ENCODE results near the gene CREB5. TPM values are rescaled to one million over a fixed set of nuclear protein-coding genes. Genes with fewer than 3 reads are reported as not detected.

Gene CREB5
- total and polyA plus RNA-seq, 2 of the 8 experiments (the other 6 are each of a cell fraction or from before 2014, with no cell fraction given), result 2.4 to 2.7 TPM

- no peaks in the 10 kb centered on the region for H3K9me3 ChIP-seq (ENCODE audit: insufficient read depth in 2 of 2, low read depth in 1 of 2, low read length in 1 of 2)
- no peak overlapping the region for H2BK12ac ChIP-seq (ENCODE audit: low read depth, low read length)
- no peak for FAIRE-seq
- no peak overlapping the region for H2BK15ac ChIP-seq (ENCODE audit: low read length)
- no peaks in the 10 kb centered on the region for H3K27me3 ChIP-seq (replicated peaks in 1 of 4; ENCODE audit: control insufficient read depth in 3 of 4, extremely low read depth in 1 of 4, insufficient read depth in 3 of 4, low read length in 3 of 4)
- H3K9ac ChIP-seq (replicated peaks in 1 of 4; ENCODE audit: extremely low read depth in 1 of 4, low read depth in 3 of 4, low read length in 3 of 4), result no peak overlapping the region
- H2AFZ ChIP-seq (ENCODE audit: low read length), result no peak overlapping the region
- no peak overlapping the region for H2AK5ac ChIP-seq (ENCODE audit: low read depth, low read length)
- no peaks in the 10 kb centered on the region for H4K20me1 ChIP-seq (replicated peaks in 1 of 2; ENCODE audit: control insufficient read depth in 1 of 2, insufficient read depth in 2 of 2, low read length in 2 of 2)
- no peak for DNase-seq (ENCODE audit: low read depth in 1 of 2, low spot score in 2 of 2)
- H3K36me3 ChIP-seq (ENCODE audit: control insufficient read depth in 2 of 4, insufficient read depth in 4 of 4, low read length in 3 of 4), result no peaks in the 10 kb centered on the region
- CTCF ChIA-PET (ENCODE audit: partially characterized antibody), result interaction anchor here (0.6 to 0.8 kb wide), 2 partner anchors 9 to 477 kb away, joined by 3 read pairs; no protein-coding TSS in a partner anchor
- H4K8ac ChIP-seq (ENCODE audit: extremely low read depth, insufficient read depth, low read length), result no peak overlapping the region
- H3K79me2 ChIP-seq (ENCODE audit: control insufficient read depth in 1 of 2, insufficient read depth in 2 of 2, low read length in 2 of 2), result no peaks in the 10 kb centered on the region
- no peak overlapping the region for H3K56ac ChIP-seq (replicated peaks; ENCODE audit: insufficient read length, low read depth, low read length)
- H3K14ac ChIP-seq (ENCODE audit: insufficient read length), result no peak overlapping the region
- POLR2A ChIA-PET (ENCODE audit: partially characterized antibody), result interaction anchor here (0.8 kb wide), 1 partner anchor 13 kb away, joined by 4 read pairs; no protein-coding TSS in a partner anchor
- no peak overlapping the region for H2BK20ac ChIP-seq (ENCODE audit: low read length)
- H3K27ac ChIP-seq (ENCODE audit: low read depth, low read length), result no peak overlapping the region
- no peaks in the 10 kb centered on the region for H3K23me2 ChIP-seq (ENCODE audit: low read depth, low read length)
- 95% methylated on average over 5 of the region's 5 CpGs; no CpG with 5 or more reads in 1 of the 2 experiments for WGBS, 2 experiments (ENCODE audit: extremely low coverage in 1 of 2, insufficient coverage in 1 of 2, insufficient read length in 1 of 2, insufficient replicate concordance in 2 of 2, low coverage in 1 of 2, low lambda C conversion rate in 2 of 2, missing lambda C conversion rate in 1 of 2)
- no peak overlapping the region for H3K4ac ChIP-seq (replicated peaks; ENCODE audit: insufficient read length, low read depth, low read length)
- no peak overlapping the region for H3K23ac ChIP-seq (ENCODE audit: insufficient read length)
- no peaks in the 10 kb centered on the region for H3K79me1 ChIP-seq (ENCODE audit: low read depth, low read length)
- no peak overlapping the region for H2BK5ac ChIP-seq (ENCODE audit: low read depth, low read length)
- no peak overlapping the region for H3K4me3 ChIP-seq (ENCODE audit: extremely low read depth in 1 of 4, insufficient read depth in 2 of 4, low read depth in 3 of 4, low read length in 4 of 4)
- H4K91ac ChIP-seq (replicated peaks; ENCODE audit: insufficient read length, low read length), result no peak overlapping the region
- no peaks in the 10 kb centered on the region for H3K4me1 ChIP-seq (replicated peaks in 1 of 4; ENCODE audit: control insufficient read depth in 3 of 4, insufficient read depth in 4 of 4, low read length in 3 of 4)
- no peak overlapping the region for H3K18ac ChIP-seq (ENCODE audit: extremely low read depth, low read length)
- no peak overlapping the region for H4K5ac ChIP-seq (ENCODE audit: insufficient read length, low read depth, low read length)
- H3K4me2 ChIP-seq (ENCODE audit: insufficient read depth in 1 of 2, low read depth in 2 of 2, low read length in 2 of 2), result no peak overlapping the region
- H2BK120ac ChIP-seq (replicated peaks; ENCODE audit: low read depth, low read length), result no peak overlapping the region
- TF ChIP-seq JUN (IDR thresholded peaks at IDR 0.05; ENCODE audit: low read depth, low read length), result no peak
- no peak for TF ChIP-seq TAF1 (IDR thresholded peaks at IDR 0.05; ENCODE audit: low read depth, low read length)
- no peak for TF ChIP-seq SAP30 (IDR thresholded peaks at IDR 0.05; ENCODE audit: insufficient read depth, insufficient replicate concordance, low read length)
- TF ChIP-seq RFX5 (IDR thresholded peaks at IDR 0.05; ENCODE audit: borderline replicate concordance, low read depth, low read length), result no peak
- TF ChIP-seq PHF8 (conservative IDR thresholded peaks at IDR 0.05; ENCODE audit: low read depth, low read length), result no peak
- TF ChIP-seq SP4 (IDR thresholded peaks at IDR 0.05; ENCODE audit: low read length), result no peak
- TF ChIP-seq CTBP2 (IDR thresholded peaks at IDR 0.05; ENCODE audit: borderline replicate concordance, insufficient read depth, insufficient read length, low read length), result no peak
- TF ChIP-seq CBX5 (IDR thresholded peaks at IDR 0.05; ENCODE audit: low read depth, low read length), result no peak
- TF ChIP-seq SIX5 (IDR thresholded peaks at IDR 0.05; ENCODE audit: low read depth, low read length), result no peak
- TF ChIP-seq GABPA (IDR thresholded peaks at IDR 0.05; ENCODE audit: borderline replicate concordance, insufficient read depth, low read length), result no peak
- TF ChIP-seq POU5F1 (IDR thresholded peaks at IDR 0.05; ENCODE audit: low read depth, low read length), result no peak
- TF ChIP-seq SIN3A (conservative IDR thresholded peaks at IDR 0.05 in 1 of 2, IDR thresholded peaks at IDR 0.05 in 1 of 2; ENCODE audit: low read depth in 1 of 2, low read length in 2 of 2), result no peak
- TF ChIP-seq USF2 (IDR thresholded peaks at IDR 0.05; ENCODE audit: low read length), result no peak
These were observed 34.8 kb downstream of the CREB5 start for GRCh38 chr7:28447071-28447470.
